Transverse colon (tissue), 4 donors: ENCODE data around the gene KIAA1755. TPM values are rescaled to one million over a fixed set of nuclear protein-coding genes. Genes with fewer than 3 reads are reported as not detected.
A peak's percentile ranks its signal among the peaks of the same experiment; 100 is the strongest.

Experiments
- DNase-seq: peaks from one replicate; pipeline ENCODE4 v3.0.0-alpha.2; 2019
- H3K27ac ChIP-seq, 4 donors: fragments of 200-600 bp; sonication (generic); 2 replicates each; pipeline ENCODE4 v1.5.1; 2016 to 2018; ENCODE audit warnings: inconsistent platforms in 4 of 4
- H3K27me3 ChIP-seq: fragments of 200-600 bp; sonication (generic); 2 replicates; pipeline ENCODE4 v1.5.1; 2017; ENCODE audit warnings: inconsistent platforms
- H3K36me3 ChIP-seq, 4 donors: fragments of 200-600 bp; sonication (generic); 2 replicates each; pipeline ENCODE4 v1.5.1; 2017 to 2019; ENCODE audit warnings: inconsistent platforms in 4 of 4
- H3K4me1 ChIP-seq, 4 donors: fragments of 200-600 bp; sonication (generic); 2 replicates each; pipeline ENCODE4 v1.5.1; 2017 to 2020; ENCODE audit warnings: inconsistent platforms in 4 of 4
- H3K4me3 ChIP-seq, 4 donors: fragments of 200-600 bp; sonication (generic); 1 replicate in 1 of 4; 2 replicates in 3 of 4; pipeline versions ENCODE4 v1.5.1 to v1.6.1; 2017 to 2019; ENCODE audit warnings: inconsistent platforms in 4 of 4
- H3K9me3 ChIP-seq, 2 donors: fragments of 200-600 bp; sonication (generic); 2 replicates each; pipeline ENCODE4 v1.5.1; 2017 to 2019; ENCODE audit warnings: inconsistent platforms in 2 of 2
- EP300 ChIP-seq: sonication (generic); formaldehyde crosslinking; IDR thresholded peaks from one replicate; pipeline ENCODE4 v1.6.1; 2017; ENCODE audit warnings: antibody characterized with exemption, low read depth
- POLR2A ChIP-seq: fragments of 450-650 bp; IDR thresholded peaks from one replicate; pipeline ENCODE4 v1.6.1; 2016; ENCODE audit warnings: antibody characterized with exemption, mild to moderate bottlenecking, moderate library complexity
- POLR2AphosphoS5 ChIP-seq, 3 donors: sonication (generic); formaldehyde crosslinking; IDR thresholded peaks; one replicate each; pipeline ENCODE4 v1.6.1; 2016; ENCODE audit warnings: antibody characterized with exemption in 3 of 3
- WGBS, 2 donors: methylation state at CpG; one replicate each; pipeline ENCODE4 v1.1.5; 2018; ENCODE audit warnings: low coverage in 1 of 2; 5-methylcytosine and 5-hydroxymethylcytosine counted together
- in situ Hi-C, 4 donors: fragments of 200-750 bp; cut with MboI; loops; one replicate each; pipeline versions ENCODE4 v1.15.0 to v1.15.1; 2017; ENCODE audit warnings: low sequenced_read_pairs in 3 of 4, low pct_ligation_motif_present in 1 of 4, low pct_unique_long_range_greater_than_20kb in 1 of 4
- intact Hi-C: fragments of 100-400 bp; cut with DNase I; formaldehyde crosslinking; loops from one replicate; pipeline ENCODE4 v1.15.1; 2023; ENCODE audit warnings: low total_unique reads
- total RNA-seq, 4 donors: library from RNA; depleted of rRNA; stranded (reverse); fragments of >200 nt; gene quantifications; one replicate each; pipeline ENCODE4 v1.1.0, GENCODE V29; 2016
- TF ChIP-seq, protein P1 (sequence below), 5 experiments: fragments of 200-600 bp in 3 of 5; fragments of 450-650 bp in 2 of 5; sonication (generic) in 3 of 5; IDR thresholded peaks; 1 replicate in 2 of 5; 2 replicates in 3 of 5; pipeline ENCODE4 v1.5.1; 2016 to 2017; ENCODE audit warnings: antibody characterized with exemption in 5 of 5, inconsistent platforms in 3 of 5, mild to moderate bottlenecking in 2 of 5, moderate library complexity in 1 of 5

Gene KIAA1755
- total RNA-seq, 4 donors from 2014 or later, result 1.6 to 20.2 (median 3.7) TPM

DNA sequence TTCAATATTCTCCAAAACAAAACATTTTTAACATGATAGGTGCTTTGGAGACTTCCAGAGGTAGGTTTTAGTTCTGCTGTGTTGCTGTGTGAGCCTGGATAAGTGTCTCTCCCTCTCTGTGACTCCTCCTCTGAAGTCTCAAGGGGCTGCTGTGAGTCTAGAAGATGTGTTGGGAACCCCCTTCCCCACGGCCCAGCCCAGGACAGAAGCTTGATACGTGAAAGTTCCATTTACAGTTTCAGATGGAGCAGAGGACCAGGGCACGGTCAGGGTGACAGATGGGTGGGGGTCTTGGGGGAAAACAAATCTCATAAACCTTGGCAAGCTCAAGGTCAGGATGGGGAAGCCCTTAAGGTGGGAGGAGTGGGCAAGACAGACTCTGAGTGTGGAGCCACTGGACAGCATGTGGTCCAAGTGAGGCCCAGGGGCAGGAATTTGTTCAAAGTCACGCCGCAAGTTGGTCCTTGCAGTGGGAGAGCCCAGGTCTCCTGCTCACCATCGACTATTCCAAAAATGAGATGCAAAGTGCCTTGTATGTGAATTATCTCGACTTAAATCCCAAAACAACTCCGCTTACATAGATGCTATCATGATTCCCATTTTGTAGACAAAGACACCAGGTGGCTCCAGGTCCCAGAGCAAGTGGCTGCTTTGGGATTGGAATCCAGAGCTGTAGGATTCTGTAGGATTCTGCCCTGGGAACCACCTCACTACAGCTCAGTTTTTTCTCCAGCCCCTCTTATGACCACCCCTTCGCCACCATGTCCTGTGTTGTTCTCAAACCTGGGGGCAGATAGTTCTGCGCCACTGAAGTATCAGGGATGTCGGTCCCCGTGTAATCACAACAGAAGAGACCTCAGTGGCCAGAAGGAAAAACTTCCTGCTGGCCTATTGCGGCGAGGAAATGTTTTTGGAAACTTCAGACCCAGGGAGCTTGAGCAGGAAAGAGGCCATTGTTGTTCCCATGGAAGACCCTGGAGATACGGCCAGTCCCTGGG, 97.4 kb downstream of the KIAA1755 start:
- H3K4me3 ChIP-seq, result no peak overlapping the region
- DNase-seq, result no peak
- H3K27me3 ChIP-seq, result no peaks in the 10 kb centered on the region
- in situ Hi-C loops (loop anchor here (5.0 to 25.0 kb wide), 4 partner anchors 88 to 101 kb away; no protein-coding TSS in a partner anchor), intact Hi-C loops (no loop called here)
- no peaks in the 10 kb centered on the region for H3K36me3 ChIP-seq
- H3K4me1 ChIP-seq, result peaks cover 5 to 18% (median 9%) of the 10 kb centered on the region in 4 donors
- TF ChIP-seq, protein P1, sequence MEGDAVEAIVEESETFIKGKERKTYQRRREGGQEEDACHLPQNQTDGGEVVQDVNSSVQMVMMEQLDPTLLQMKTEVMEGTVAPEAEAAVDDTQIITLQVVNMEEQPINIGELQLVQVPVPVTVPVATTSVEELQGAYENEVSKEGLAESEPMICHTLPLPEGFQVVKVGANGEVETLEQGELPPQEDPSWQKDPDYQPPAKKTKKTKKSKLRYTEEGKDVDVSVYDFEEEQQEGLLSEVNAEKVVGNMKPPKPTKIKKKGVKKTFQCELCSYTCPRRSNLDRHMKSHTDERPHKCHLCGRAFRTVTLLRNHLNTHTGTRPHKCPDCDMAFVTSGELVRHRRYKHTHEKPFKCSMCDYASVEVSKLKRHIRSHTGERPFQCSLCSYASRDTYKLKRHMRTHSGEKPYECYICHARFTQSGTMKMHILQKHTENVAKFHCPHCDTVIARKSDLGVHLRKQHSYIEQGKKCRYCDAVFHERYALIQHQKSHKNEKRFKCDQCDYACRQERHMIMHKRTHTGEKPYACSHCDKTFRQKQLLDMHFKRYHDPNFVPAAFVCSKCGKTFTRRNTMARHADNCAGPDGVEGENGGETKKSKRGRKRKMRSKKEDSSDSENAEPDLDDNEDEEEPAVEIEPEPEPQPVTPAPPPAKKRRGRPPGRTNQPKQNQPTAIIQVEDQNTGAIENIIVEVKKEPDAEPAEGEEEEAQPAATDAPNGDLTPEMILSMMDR (IDR thresholded peaks at IDR 0.05), result no peak
- TF ChIP-seq POLR2AphosphoS5 (IDR thresholded peaks at IDR 0.05), result no peak
- 75 to 100% methylated on average over 2 to 15 of the region's 15 CpGs for WGBS, 2 donors
- peak overlapping the region in 3 of 4 donors; percentile 7 to 59 (median 40) for H3K27ac ChIP-seq
- H3K9me3 ChIP-seq, result no peaks in the 10 kb centered on the region

DNA sequence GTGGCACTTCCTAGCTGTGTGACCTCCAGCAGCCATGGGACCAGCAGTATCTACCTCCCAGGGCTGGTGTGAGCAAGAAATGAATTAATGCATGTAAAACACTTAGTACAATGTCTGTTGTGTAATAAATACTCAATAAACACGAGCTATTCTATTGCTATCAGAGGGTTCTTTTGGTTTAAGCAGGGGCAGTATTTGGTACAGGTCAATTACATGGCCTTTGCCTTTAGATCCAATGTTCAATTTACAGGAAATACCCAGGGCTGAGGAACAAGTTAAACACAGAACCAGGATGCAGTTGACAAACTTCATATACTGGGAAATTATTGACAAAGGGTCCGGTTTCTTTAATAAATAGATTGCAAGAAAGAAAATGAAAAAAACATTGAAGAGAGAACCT, 98.4 kb downstream of the KIAA1755 start:
- in situ Hi-C loops (loop anchor here (5.0 to 25.0 kb wide), 4 partner anchors 87 to 100 kb away; no protein-coding TSS in a partner anchor), intact Hi-C loops (no loop called here)
- DNase-seq, result no peak
- Histone ChIP-seq H3K4me1 (peaks cover 5 to 21% (median 9%) of the 10 kb centered on the region in 4 donors), H3K27ac (no peak overlapping the region), H3K4me3 (no peak overlapping the region), H3K36me3 (no peaks in the 10 kb centered on the region), H3K27me3 (no peaks in the 10 kb centered on the region), H3K9me3 (no peaks in the 10 kb centered on the region)
- WGBS, 2 donors, result 53 to 60% methylated on average over 2 of the region's 2 CpGs
- TF ChIP-seq, protein P1 (IDR thresholded peaks at IDR 0.05), result no peak
- TF ChIP-seq POLR2A (no peak), EP300 (no peak), POLR2AphosphoS5 (IDR thresholded peaks at IDR 0.05) (no peak)

DNA sequence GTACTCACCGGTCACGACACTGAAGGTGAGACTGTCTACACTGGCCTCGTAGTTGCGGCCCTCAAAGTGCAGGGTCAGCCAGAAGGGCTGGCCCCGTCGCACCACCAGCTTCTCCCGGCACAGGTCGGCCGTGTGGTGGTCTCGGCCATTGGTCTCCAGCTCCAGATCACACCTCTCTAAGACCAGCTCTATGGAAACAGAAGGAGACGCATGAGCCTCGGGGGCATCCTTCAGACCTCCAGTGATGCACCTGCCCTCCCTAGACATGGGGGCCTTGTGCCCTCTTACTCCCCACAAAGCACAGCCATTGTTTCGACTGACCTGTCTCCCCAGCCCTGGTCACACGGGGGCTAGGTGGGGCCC, 99.1 kb downstream of the KIAA1755 start:
- no peaks in the 10 kb centered on the region for H3K36me3 ChIP-seq
- H3K4me3 ChIP-seq, result no peak overlapping the region
- no peaks in the 10 kb centered on the region for H3K9me3 ChIP-seq
- TF ChIP-seq EP300 (no peak), POLR2AphosphoS5 (IDR thresholded peaks at IDR 0.05) (no peak), POLR2A (no peak)
- TF ChIP-seq, protein P1 (IDR thresholded peaks at IDR 0.05), result no peak
- H3K27ac ChIP-seq, result no peak overlapping the region
- intact Hi-C loops (no loop called here), in situ Hi-C loops (loop anchor here (5.0 to 25.0 kb wide), 4 partner anchors 87 to 99 kb away; no protein-coding TSS in a partner anchor)
- 83 to 100% methylated on average over 3 to 14 of the region's 14 CpGs for WGBS, 2 donors
- peaks cover 5 to 26% (median 11%) of the 10 kb centered on the region in 4 donors for H3K4me1 ChIP-seq
- DNase-seq, result no peak
- no peaks in the 10 kb centered on the region for H3K27me3 ChIP-seq

Other genes starting within 250 kb of the KIAA1755 start
- 10 to 100 TPM in 2 of 4 donors, 1 to 10 TPM in 2; 4.5 to 19.5 (median 9.4) TPM for gene TTI1, start 227.3 kb downstream of the KIAA1755 start, total RNA-seq
- 10 to 100 TPM; 16.5 to 35.9 (median 21.0) TPM for gene RPRD1B, start 227.0 kb downstream of the KIAA1755 start, total RNA-seq
- gene TGM2, start 95.5 kb downstream of the KIAA1755 start, total RNA-seq, result 10 to 100 TPM; 14.2 to 52.0 (median 21.7) TPM
- gene BPI, start 43.4 kb upstream of the KIAA1755 start, total RNA-seq, result not detected
- gene LBP, start 85.7 kb upstream of the KIAA1755 start, total RNA-seq, result not detected
- gene SNHG17, start 174.6 kb upstream of the KIAA1755 start, total RNA-seq, result 100 to 1,000 TPM in 1 of 4 donors, 10 to 100 TPM in 3; 15.8 to 191 (median 43.7) TPM
- gene RALGAPB, start 212.1 kb upstream of the KIAA1755 start, total RNA-seq, result 10 to 100 TPM; 22.7 to 67.0 (median 56.7) TPM